NK-92 treated with Interleukin-12 subunit alpha and Interleukin-12 subunit beta, amount 100 ng/mL, for 24 hours (cell line): ENCODE measurements around the gene ZBTB20.
"Not testable (repeated sequence)": the region's sequence is repeated elsewhere in the genome, so short reads cannot be mapped to it uniquely, and the experiment has no call there.

ENCODE experiments used
- DNase-seq: peaks from one replicate; lab custom pipeline; 2025; lab: John Stamatoyannopoulos, UW

ZBTB20 gene

GRCh38 chr3:114831861-114832260 is 315.2 kb downstream of the ZBTB20 start:
- no peak for DNase-seq

DNA sequence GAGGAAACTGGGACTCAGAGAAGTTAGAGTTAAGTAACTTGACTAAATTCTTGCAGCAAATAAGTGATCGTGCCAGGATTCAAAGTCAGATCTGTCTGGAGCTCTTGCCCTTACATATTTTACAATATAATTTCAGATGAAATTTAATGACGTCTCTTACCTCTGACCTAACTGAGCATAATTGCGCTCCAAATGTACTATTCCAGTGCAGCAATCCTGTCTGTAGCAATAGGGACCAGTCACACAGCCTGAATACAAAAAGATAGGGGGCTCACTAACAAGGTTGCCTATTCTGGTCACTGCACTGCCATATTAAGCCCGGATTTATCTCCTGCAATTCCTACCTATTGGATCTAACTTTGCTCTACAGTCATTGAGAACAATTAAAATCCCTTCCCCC is 316.4 kb downstream of the ZBTB20 start:
- no peak for DNase-seq

DNA sequence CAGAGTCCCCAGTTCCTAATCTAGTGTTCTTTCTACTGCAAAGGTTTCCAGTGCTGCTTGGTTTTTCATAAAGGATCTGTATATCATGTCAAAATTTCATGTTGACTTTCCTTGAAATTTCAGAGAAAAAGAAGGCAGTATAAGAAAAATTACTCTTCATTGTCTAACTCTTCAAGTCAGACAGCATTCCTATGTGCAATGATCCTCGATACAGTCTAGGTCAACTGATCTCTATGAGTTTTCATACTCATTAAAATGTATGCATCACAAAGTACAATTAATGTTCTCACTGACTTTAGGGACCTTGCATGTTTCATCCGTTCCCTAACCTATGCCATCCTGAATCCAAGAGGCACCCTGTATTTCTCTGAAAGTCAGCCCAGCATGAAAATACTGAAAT is 317.3 kb downstream of the ZBTB20 start:
- DNase-seq: no peak

DNA sequence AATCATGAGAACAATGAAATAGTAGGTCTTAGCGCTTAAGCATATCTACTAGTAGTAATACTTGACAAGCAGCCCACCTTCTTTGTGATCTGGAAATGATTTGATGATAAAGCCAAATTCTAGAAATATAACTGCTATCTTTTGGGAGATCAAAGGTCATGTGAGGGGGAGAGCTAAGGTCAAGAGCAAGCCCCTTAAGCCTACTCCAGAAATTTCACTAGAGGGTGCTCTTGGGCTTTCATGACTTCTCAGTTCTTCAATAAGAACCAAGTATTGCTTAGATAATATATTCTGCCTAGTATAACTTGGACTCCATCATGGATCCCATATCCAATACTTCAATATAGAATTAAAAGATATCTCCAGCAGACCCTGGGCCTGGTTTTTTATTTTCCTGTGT is 319.6 kb downstream of the ZBTB20 start:
- DNase-seq: no peak

GRCh38 chr3:114824014-114824413 is 323.1 kb downstream of the ZBTB20 start:
- DNase-seq: no peak

GRCh38 chr3:114823061-114823460 is 324.0 kb downstream of the ZBTB20 start:
- DNase-seq: no peak

- DNase-seq: no peak
These were observed 331.0 kb downstream of the ZBTB20 start for GRCh38 chr3:114816052-114816451.

DNA sequence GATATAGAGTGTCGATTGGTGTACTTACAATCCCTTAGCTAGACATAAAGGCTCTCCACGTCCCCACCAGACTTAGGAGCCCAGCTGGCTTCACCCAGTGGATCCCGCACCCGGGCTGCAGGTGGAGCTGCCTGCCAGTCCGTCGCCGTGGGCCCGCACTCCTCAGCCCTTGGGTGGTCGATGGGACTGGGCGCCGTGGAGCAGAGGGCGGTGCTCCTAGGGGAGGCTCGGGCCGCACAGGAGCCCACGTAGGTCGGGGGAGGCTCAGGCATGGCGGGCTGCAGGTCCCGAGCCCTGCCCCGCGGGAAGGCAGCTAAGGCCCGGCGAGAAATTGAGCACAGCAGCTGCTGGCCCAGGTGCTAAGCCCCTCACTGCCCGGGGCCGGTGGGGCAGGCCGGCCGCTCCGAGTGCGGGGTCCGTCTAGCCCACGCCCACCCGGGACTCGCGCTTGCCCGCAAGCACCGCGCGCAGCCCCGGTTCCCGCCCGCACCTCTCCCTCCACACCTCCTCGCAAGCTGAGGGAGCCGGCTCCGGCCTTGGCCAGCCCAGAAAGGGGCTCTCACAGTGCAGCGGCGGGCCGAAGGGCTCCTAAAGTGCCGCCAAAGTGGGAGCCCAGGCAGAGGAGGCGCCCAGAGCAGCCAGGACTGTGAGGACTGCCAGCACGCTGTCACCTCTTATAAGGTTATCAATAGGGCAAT is 334.4 kb downstream of the ZBTB20 start:
- not testable (repeated sequence) for DNase-seq

- peak; percentile 50 for DNase-seq
These were observed 337.2 kb downstream of the ZBTB20 start for GRCh38 chr3:114809668-114810413.

GRCh38 chr3:114804099-114804498 is 343.0 kb downstream of the ZBTB20 start:
- no peak for DNase-seq

DNA sequence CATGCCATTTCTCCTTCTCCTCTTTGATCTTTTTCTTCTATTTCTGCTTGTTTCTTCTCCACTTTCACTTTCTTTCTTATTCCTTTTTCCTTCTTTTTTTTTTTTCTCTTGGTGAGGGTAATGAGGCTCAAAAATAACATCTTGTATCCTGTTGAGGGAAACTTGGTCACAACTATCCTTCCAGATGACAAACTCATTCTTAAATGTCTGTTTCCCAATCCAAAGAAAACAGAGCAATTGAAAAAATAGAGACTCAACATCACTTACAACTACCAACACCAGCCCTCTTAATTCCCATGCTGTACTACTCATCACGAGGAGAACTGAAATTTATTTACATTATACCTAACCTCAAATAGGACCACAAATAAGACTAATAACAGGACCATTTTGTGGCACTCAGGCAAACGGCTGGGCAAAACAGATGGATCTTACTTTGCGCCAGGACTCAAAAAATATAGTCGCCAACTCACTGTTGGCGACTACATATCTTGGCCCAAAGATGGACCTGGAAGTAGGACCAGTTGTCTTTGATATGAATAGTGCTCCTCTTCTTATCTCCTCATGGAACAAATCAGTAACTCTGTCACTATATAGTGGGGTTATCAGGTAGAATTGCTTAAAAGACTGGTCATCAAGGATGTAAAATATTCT is 343.9 kb downstream of the ZBTB20 start:
- no peak for DNase-seq

- DNase-seq: no peak
These were observed 346.6 kb downstream of the ZBTB20 start for GRCh38 chr3:114800272-114801031.

DNA sequence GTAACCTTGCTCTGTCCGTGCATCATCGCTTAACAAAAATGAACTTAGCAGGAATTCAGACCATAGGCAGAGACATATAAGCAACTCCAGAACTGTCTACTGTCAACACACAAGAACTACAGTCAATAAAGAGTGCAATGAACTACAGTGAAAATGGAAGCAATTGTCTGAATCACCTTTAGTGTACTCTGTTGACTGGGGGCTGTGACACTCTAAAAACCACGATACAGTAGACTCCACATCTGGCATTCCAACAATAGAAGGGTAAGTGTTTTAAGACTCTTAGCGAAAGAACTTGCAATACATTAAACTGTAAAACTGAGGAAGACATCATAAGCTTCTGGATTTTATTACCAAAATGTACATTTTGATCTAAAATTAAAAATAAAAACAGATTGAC is 347.3 kb downstream of the ZBTB20 start:
- DNase-seq: no peak

- no peak for DNase-seq
These were observed 350.3 kb downstream of the ZBTB20 start for GRCh38 chr3:114796796-114797195.

GRCh38 chr3:114794894-114795630 is 352.0 kb downstream of the ZBTB20 start:
- DNase-seq: no peak

DNA sequence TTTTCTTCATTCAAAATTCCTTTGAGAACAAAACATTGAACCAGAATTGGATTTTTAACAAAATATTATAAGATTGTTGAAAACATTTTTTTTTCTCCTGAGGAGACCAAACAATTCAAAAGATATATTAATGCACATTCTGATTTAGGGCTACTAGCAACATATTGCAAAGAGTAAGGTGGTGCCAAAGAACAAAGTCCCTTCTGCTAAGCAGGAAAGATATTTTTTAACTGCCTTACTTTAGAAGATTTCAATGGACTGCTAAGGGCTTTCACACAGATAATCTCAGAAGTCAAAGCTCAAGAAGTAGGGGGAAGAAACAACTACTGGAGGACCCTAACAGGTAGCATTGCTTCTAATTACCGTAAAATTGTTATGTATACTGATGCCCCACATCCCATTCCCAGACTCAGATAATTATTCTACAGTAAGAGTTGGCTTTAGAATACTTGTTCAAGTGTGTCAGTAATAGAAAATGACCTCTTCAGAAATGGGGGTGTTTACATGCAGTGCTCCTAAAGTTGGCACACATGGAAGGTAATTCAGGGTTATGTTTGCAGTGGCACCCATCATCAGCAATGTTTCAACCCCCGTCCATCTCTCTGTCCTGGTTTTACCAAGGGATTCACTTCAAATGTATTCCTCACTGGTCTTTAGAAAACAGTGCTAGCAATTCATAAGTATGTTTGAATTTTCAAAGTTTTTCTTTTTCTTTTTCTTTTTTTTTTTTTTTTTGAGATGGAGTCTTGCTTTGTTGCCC is 354.7 kb downstream of the ZBTB20 start:
- DNase-seq: no peak

DNA sequence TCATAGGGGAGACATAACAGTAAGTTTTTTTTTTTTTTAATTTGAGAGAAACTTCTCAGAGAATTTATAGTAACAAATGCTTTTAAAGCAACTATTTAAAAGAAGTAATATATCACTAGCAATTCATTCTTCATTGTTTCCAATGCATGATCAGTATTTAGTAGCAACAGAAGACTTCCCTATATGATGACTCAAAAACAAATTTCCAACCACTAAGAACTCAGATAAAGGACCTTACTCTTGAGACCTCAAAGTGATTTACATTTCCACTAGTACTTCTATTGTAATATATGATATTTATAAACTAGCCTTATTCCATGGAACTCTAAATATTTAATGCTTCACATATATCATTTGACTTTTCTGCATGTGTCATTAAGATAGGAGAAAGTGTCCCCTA is 356.3 kb downstream of the ZBTB20 start:
- no peak for DNase-seq

- DNase-seq: no peak
These were observed 357.3 kb downstream of the ZBTB20 start for GRCh38 chr3:114789803-114790202.

DNA sequence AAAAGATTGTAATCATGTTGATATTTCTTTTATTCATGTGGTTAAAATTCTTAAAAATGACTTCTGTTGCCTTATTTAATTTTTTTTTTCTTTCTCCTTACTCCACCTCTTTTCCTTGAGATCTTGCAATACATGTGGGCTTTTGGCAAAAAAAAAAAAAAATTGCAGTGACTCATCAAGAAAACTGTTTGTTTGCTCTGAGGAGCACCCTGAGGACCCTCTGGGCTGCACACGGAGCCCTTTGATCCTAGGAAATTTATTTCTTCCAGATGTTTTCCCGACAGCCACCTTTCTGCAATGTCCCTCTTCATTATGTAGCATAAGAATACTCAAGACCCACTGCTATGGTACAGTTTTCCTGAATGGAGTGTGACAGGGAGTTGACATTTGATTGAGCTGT is 371.7 kb downstream of the ZBTB20 start:
- DNase-seq: no peak

- DNase-seq: no peak
These were observed 376.2 kb downstream of the ZBTB20 start for GRCh38 chr3:114770874-114771273.

- DNase-seq: no peak
These were observed 383.0 kb downstream of the ZBTB20 start for GRCh38 chr3:114764056-114764492.
